ENCODE results near the gene SIPA1.

The SIPA1 gene

GRCh38 chr11:65607614-65608426 lies 30.1 kb upstream of the SIPA1 start:
- no peak for DNase-seq

- no peak for DNase-seq
Measured at GRCh38 chr11:65609229-65609628, 28.7 kb upstream of the SIPA1 start.

- DNase-seq: no peak
Measured at GRCh38 chr11:65609665-65610064, 28.2 kb upstream of the SIPA1 start.

GRCh38 chr11:65610404-65610803 lies 27.5 kb upstream of the SIPA1 start:
- DNase-seq: no peak

- DNase-seq: no peak
Measured at GRCh38 chr11:65611028-65611757, 26.7 kb upstream of the SIPA1 start.

GRCh38 chr11:65611758-65612603 lies 25.9 kb upstream of the SIPA1 start:
- no peak for DNase-seq

GRCh38 chr11:65612691-65613090 lies 25.2 kb upstream of the SIPA1 start:
- no peak for DNase-seq

GRCh38 chr11:65613091-65613928 lies 24.6 kb upstream of the SIPA1 start:
- DNase-seq: no peak

- peak; percentile 99 to 100 (median 100) for DNase-seq
Measured at GRCh38 chr11:65615229-65615949, 22.5 kb upstream of the SIPA1 start, which contains the start of gene PCNX3. Gene PCNX3, plus strand, starts transcription at chr11:65615776. Its CDS starts 536 bp downstream, at chr11:65616312.

- DNase-seq: peak in 2 of 4 experiments; percentile 38 to 63
Measured at GRCh38 chr11:65615950-65616574, 21.8 kb upstream of the SIPA1 start.

GRCh38 chr11:65616575-65617001 lies 21.3 kb upstream of the SIPA1 start:
- DNase-seq: no peak

GRCh38 chr11:65617136-65617850 lies 20.6 kb upstream of the SIPA1 start:
- DNase-seq: no peak

GRCh38 chr11:65617990-65618751 lies 19.7 kb upstream of the SIPA1 start:
- no peak for DNase-seq

- no peak for DNase-seq
Measured at GRCh38 chr11:65618763-65619162, 19.1 kb upstream of the SIPA1 start.

- no peak for DNase-seq
Measured at GRCh38 chr11:65619281-65619928, 18.5 kb upstream of the SIPA1 start.

- DNase-seq: no peak
Measured at GRCh38 chr11:65620666-65621065, 17.2 kb upstream of the SIPA1 start.

- no peak for DNase-seq
Measured at GRCh38 chr11:65621460-65621859, 16.4 kb upstream of the SIPA1 start.

GRCh38 chr11:65622011-65622410 lies 15.9 kb upstream of the SIPA1 start:
- DNase-seq: no peak

- DNase-seq: no peak
Measured at GRCh38 chr11:65623177-65623576, 14.7 kb upstream of the SIPA1 start.
